HS-5 (cell line): ENCODE data around the gene KCNK15.

Experiments
- DNase-seq: peaks from one replicate; pipeline ENCODE4 v3.0.0-alpha.2; 2012; ENCODE audit warnings: low read depth

The KCNK15 gene

DNA sequence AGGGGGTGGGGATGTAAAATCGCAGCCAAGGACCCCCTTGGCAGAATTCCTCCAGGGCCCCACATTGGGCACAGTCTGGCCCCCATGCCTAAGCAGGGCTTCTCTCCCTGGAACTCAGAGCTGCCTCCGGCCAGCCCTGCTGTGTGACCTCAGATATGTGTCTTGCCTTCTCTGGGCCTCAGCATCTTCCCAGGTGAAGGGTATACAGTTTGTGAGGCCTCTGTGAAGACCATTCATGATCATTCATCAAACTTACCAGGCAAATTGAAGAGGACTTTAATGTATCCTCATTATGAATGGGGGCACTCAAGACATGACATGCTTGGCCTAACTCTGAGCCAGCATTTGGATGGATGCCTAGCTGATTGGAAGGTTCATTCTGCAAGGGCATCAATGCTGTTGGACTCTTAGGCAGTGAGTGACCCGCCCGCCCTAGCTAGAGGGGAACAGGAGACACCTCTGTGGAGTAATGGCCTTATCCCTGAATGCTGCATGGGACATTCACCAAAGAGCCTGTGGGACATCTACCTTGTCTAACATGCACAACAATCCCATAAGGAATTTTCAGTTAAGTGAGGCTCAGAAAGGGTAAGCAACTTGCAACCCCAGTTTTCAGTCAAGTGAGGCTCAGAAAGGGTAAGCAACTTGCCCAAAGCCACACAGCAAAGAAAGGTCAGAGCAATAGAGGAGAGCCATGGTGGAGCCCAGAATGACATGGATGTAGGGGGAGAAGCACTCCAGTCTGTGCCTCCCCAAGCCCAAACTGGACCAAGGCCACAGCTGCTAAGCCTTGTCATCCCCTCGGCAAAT lies 30.0 kb upstream of the KCNK15 start:
- DNase-seq, result no peak

DNA sequence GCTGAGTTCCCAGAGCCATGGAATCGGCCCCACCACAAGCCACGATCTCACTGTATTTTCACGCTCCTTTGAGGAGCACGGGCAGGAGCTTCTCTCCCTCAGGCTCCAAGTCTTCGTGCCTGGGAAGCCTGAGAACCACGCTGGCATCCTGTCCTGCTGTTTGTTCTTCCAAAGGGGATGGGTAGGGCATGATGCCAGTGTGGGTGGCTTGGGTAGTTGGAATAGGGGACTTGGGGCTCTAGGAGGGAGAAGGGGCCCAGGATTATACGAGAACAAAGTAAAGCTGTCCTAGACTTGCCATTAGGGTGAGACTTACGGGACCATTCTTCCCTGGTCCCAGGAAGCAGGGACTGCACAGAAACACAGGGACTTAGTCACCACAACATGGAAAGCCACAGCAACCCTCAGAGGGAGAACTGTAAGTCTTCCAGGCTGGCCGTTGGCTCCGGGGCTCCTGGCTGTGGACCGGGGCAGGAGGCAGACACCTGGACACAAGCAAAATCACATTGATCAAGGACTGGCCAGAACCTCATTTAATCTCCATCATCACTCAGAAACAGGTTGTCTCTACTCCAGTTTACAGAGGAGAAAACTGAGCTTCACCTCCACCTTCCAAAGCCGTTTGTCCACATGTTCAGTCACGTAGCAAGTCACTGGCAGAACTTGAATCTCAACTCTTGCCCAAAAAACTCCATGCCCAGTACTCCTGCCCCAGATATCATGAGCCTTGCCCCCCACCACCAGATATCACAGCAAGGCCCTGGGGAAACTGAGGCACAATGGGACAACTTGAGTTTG lies 29.2 kb upstream of the KCNK15 start:
- DNase-seq, result no peak

DNA sequence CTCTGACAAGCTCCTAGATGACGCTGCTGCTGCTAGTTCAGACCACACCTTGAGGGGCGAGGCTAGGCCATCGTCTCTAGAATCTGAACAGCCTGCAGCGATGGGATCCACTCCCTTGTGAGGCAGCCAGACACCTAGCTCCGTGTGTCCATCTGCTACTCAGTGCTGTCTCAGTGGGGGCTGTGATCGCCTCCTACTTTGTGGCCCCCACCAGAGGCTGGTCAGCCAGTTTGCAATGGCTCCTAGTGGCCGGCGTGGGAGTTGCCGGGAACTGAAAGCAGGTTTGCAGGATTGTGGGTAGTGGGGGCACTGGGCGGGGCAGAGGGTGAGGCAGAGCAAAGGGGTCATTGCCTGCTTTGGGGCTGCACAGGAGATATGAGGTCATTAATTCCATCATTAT lies 27.7 kb upstream of the KCNK15 start:
- DNase-seq, result no peak

DNA sequence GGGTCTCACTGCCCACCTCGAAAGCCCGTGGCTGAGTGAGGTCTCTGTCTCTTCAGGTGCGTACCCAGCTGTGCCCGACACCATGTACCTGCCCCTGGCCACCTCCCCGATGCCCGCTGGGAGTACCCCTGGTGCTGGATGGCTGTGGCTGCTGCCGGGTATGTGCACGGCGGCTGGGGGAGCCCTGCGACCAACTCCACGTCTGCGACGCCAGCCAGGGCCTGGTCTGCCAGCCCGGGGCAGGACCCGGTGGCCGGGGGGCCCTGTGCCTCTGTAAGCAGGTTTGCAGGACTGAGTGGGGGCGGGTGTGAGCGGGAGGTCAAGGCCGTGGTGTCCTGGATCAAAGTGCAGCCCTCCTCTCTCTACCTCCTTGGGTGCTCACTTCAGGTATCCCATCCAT lies 25.8 kb upstream of the KCNK15 start:
- DNase-seq, result no peak

DNA sequence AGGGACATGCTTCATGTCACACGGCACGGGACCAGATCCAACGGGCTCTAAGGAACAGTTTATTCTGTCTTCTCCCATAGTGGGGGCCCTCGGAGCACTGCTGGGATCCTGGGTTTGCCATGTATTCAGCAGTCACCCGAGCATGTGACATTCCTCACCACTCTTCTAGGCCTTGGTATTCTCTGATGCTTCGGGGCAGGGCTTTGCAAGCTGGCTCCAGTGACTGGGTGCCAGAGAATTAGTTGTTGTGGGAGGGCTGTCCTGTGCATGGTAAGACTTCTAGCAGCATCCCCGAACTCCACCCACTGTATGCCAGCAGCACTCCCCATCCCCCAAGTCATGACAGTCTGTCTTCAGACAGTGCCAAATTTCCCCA lies 25.1 kb upstream of the KCNK15 start:
- DNase-seq, result peak; percentile 92

DNA sequence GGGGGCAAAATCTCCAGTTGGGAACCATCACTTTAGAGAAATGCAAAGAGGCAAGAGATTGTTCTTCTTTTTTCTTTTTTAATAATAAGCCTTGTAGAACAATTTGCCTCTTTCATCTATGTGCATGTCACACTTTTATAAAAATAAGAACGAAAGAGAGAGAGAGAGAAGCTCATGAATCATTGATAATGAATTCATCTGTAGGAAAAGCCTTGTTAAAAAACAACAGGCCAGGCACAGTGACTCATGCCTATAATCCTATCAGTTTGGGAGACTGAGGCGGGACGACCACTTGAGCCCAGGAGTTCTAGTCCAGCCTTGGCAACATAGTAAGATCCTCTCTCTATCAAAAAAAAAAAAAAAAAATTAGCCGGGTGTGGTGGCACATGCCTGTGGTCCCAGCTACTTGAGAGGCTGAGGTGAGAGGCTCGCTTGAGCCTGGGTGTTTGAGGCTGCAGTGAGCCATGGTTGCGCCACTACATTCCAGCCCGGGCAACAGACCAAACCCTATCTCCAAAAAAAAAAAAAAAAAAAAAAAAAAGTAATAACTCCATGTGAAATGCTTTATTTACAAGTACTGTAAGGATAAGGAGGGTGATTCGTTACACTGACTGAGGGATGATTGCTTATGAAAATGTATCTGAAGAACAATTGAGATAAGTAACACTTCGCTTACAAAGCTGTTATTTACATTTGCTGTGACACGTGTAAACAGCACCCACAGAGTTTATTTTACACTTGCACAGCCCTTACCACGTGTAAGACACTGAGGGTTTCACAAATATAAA lies 24.5 kb upstream of the KCNK15 start:
- peak; percentile 94 for DNase-seq

DNA sequence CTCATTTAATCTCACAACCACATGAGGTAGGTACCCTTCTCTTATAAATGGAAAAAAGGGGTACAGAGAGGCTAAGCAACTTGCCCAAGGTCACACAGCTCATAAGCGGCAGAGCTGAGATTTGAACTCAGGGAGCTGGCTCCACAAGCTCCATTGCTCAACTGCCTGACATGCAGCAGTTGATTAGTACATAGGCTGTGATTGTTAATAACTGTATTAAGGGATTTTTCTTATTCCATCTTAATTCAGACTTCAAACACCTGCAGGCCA lies 23.9 kb upstream of the KCNK15 start:
- no peak for DNase-seq

DNA sequence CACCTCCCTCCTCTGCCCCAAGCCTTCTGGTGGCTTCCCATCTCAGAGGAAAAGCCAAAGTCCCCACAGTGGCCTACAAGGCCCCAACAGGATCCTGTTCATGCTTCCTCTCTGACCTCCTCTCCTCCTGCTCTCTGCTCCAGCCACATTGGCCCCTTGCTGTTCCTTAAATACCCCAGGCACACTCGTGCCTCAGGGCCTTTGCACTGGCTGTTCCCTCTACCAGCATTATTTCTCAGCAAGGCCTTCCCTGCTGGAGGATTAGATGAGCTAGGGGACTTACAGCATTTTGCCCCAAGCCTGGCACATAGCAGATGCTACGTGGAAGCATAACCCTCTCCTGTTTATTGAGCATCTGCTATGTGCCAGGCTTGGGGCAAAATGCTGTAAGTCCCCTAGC lies 22.7 kb upstream of the KCNK15 start:
- no peak for DNase-seq

DNA sequence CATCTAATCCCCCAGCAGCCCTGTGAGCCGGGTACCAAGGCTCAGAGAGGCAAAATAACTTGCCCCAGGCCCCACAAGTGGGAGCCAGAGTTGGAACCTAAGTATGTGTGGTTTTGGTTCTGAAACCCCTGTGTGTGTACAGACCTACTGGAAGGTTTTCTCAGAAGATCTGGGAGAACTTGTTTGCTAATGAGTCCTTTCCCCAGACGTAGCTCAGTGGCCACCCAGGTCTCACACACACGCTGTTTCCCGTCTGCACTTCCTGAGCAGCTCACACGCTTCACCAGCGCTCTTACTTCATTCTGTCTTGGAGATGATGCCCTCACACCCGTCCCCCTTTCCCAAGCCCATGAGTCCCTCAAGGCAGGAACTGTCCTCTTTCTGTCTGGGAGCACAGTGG lies 22.3 kb upstream of the KCNK15 start:
- DNase-seq, result no peak

DNA sequence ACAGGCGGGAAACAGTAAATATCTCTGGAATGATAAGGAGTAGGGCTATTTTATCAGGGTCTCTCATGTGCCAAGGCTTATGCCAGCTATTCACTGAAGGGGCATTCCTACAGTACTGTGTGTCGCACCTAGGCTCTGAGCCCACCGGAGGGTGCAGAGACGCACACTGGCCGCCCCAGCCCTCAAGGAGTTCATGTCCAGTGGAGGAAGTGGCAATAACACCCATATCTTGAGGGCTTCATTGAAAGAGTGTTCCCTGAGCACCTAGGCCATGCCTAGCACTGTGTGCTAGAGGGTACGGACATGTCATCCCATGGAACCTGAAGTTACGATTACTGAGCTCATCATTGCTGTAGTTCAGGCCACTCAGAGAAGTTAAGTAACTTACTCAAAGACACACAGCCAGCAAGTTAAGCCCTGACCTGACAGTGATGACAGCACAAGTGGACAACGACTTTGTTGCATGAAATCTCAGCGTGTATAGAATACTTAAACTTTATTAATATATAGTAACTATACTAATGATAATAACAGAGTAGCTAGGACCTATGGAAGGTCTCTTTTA lies 21.8 kb upstream of the KCNK15 start:
- DNase-seq, result no peak

DNA sequence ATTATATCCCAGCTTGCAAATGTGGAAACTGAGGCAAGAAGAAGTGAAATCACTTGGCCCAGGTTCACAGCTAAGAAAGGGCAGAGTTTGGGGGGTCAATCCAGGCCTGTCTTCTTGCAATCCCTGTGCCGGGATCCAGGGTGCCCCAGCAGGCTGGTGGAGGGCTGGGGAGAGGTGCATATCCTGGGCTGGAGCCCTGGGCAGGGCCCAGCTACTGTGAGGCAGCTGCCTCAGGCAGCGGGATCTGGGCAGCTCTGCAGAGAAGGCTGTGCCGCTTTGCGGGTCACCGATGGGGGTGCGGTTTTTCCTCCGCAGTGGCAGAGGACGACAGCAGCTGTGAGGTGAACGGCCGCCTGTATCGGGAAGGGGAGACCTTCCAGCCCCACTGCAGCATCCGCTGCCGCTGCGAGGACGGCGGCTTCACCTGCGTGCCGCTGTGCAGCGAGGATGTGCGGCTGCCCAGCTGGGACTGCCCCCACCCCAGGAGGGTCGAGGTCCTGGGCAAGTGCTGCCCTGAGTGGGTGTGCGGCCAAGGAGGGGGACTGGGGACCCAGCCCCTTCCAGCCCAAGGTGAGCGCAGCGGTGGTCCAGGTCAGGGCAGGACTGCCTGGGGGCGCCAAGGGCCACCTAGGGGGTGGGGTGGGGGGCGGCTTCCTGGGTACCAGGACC lies 21.1 kb upstream of the KCNK15 start:
- no peak for DNase-seq

DNA sequence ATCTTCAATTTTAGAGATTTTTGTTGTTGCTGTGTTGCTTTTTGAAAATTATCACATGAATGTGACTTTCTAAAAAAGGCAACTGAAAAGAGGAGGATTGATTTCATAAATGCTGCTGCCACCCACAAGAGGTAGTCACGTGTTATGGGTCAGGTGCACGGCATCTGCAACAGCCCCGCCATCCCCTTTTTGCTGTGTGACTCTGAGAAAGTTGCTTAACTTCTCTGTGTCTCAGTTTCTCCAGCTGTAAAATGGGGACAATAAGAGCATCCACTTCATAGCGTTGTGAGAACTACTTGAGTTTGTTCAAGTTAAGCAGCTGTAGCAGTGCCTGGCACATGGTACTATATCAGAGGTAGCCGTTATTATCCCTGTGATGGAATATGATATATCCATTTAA lies 19.8 kb upstream of the KCNK15 start:
- DNase-seq, result no peak

DNA sequence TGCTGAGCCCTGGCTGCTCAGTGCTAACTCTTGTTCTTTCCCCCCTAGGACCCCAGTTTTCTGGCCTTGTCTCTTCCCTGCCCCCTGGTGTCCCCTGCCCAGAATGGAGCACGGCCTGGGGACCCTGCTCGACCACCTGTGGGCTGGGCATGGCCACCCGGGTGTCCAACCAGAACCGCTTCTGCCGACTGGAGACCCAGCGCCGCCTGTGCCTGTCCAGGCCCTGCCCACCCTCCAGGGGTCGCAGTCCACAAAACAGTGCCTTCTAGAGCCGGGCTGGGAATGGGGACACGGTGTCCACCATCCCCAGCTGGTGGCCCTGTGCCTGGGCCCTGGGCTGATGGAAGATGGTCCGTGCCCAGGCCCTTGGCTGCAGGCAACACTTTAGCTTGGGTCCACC lies 18.6 kb upstream of the KCNK15 start:
- no peak for DNase-seq

DNA sequence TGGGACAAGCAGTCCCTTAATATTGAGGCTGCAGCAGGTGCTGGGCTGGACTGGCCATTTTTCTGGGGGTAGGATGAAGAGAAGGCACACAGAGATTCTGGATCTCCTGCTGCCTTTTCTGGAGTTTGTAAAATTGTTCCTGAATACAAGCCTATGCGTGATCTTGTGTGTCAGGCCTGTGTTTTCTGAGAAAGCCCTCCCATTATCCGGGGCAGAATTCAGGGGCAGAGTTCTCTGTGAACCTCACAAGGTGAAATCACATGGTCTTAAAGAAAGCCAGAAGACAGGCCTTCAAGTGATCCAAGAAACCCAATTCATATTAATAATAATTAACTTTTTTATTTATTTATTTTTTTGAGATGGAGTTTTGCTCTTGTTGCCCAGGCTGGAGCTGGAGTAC lies 18.0 kb upstream of the KCNK15 start:
- DNase-seq, result no peak

DNA sequence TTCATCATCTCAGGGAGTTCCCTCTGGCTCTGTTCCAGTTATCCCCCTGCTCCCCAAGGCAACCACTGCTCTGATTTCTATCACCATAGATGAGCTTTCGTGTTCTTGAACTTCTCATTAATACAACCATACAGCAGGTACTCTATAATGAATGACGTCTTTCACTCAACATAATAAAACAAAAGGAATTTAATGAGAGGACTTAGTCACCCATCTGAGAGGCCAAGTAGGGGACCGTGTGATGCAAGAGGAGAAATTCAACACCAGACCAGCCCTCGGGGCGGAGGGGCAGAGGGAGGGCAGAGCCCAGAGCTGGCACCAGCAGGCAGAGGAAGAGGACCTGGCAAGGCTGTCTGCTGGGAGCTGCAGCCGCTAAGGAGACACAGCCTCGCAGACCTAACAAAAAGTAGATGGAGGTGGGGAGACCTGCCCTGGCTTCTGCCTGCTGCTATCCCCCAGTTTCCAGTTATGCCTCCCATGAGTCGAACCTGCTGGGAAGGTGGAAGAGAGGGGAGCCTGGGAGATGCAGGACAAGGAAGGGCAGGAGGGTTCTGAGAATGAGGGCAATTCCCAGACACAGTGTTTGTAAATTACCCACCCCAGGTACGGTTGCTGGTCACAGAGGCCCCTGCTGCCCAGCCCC lies 16.7 kb upstream of the KCNK15 start:
- DNase-seq, result peak; percentile 96

DNA sequence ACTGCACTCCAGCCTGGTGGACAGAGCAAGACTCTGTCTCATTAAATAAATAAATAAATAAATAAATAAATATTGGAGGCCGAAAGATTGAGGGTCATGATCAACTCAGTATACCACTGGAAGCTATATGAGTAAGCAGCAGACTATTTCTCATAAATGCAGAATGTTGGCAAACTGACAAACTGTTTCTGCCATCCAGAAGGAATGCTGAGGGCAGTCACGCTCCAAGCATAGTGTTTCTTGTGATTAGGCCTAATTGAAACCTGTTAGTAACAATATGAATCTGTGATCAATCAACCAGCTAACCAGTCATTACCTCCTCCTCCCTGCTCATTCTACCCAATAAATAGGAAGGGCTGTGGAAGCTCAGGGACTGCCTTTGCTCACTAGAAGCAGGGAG lies 15.2 kb upstream of the KCNK15 start:
- DNase-seq, result peak; percentile 99

DNA sequence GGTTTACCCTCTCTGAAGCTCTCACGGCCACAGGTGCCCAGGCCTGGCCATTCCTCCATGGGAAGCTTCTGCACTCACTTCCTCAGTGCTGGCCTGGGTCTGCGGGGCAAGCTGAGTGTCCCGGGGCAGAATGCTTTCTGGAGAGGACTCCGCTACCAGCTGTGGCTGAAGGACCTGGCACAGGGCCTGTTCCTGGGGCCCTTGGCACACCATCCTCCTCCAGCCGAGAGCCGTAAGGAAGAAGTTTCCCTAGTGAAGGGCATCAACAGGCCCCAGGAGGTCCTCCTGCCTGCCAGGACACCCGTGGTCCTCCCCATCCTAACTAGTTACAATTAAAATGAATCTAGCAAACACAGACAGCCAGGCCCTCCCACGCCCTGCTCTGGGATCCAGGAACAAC lies 14.0 kb upstream of the KCNK15 start:
- no peak for DNase-seq

DNA sequence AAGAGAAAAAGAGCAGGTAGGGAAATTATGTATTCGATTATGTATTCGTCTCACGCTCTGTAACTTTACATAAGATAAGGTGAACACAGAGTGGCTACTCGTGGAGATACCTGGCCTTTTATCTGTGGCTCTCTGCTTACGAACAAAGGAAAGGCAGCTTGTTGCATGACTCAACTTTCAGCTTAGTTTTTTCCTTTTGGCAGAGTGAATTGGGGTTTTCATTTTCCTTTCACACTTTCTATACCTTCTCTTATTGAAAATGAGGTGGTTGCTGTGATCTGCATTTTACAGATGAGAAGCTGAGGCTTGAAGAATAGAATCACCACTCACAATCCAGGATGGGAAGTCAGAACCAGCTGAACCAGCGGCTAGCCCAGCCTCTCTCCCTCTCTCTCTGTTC lies 13.3 kb upstream of the KCNK15 start:
- DNase-seq, result no peak

DNA sequence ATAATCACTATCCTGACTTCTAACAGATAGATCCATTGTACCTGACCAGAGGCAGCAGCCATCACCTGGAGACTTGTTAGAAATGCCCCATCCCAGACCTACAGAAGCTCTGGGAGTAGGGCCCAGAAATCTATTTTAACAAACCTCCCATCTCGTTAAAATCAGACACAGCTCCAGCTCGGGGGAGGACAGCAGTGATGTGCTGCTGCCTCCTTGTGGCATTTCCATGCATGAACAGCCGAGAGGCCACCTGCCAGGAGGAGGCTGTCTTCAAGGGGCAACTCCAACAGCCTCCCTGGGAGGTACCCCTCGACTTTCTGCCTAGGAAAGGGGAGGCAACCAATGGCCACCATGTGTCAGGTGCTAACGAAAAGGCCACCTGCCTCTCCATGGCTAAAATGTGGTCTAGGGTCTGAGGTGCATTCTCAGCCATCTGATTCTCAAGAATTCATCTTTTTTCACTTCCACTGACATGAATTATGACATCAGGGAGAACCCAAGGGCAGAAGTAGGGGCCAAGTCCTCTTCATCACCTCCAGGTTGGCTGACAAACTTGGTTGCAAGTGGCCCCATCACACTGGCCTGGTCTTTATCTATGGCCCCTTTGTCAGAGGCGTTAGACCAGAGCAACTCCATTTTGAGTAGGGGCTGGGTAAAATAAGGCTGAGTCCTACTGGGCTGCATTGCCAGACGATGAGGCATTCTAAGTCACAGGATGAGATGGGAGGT lies 12.2 kb upstream of the KCNK15 start:
- DNase-seq, result no peak

DNA sequence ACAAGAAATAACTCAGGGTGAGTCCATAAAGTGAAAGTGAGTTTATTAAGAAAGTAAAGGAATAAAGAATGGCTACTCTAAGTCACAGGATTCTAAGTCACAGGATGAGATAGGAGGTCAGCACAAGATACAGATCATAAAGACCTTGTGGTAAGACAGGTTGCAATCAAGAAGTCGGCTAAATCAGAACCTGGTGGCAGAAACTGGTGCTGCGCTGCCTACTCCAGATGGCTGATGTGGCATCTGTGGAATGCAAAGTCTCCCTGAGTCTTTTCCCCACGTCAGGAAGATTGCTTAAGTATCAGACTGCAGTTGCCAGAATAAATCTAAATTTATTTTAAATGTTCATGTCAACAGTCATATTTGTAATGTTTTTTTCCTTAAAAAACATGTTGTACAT lies 10.7 kb upstream of the KCNK15 start:
- peak; percentile 89 for DNase-seq

DNA sequence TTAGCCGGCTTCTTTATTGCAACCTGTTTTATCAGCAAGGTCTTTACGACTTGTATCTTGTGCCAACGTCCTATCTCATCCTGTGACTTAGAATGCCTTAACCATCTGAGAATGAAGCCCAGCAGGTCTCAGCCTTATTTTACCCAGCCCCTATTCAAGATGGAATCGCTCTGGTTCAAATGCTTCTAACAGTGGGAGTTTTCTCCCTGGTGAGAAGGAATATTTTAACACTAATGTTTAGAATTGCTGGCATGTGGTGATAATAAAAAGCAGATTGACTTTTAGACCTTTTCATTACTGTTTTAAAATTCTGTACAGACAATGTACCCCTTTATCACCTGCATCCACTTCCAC lies 9.9 kb upstream of the KCNK15 start:
- DNase-seq, result no peak
